SK-N-SH (cell line): Measurements from ENCODE around the gene MTNR1A. TPM values are rescaled to one million over a fixed set of nuclear protein-coding genes. Genes with fewer than 3 reads are reported as not detected.

Source experiments
- CTCF ChIA-PET: fragments of 300-600, 350-600 bp; formaldehyde crosslinking; extraction: SDS; loops from one replicate; lab custom pipeline; 2021; lab: Yijun Ruan, JAX
- POLR2A ChIA-PET: fragments of 350-600 bp; sonication (Branson Sonifier 250); formaldehyde crosslinking; extraction: SDS; loops from one replicate; lab custom pipeline; 2020; ENCODE audit warnings: antibody characterized with exemption, inconsistent platforms; lab: Yijun Ruan, JAX
- DNase-seq: peaks from one replicate; pipeline ENCODE4 v3.0.0; 2012
- H2AFZ ChIP-seq: fragments of 200-600 bp; sonication (generic); 2 replicates; pipeline ENCODE4 v1.8.1; 2016; ENCODE audit warnings: antibody characterized with exemption, mild to moderate bottlenecking, low read depth
- H3F3A ChIP-seq: fragments of 200-600 bp; sonication (generic); replicated peaks from 2 replicates; pipeline ENCODE3; 2016; ENCODE audit warnings: antibody characterized with exemption, mild to moderate bottlenecking; ENCODE audit not compliant: insufficient read depth
- H3K27ac ChIP-seq, 2 experiments: fragments of 200-500 bp in 1 of 2; fragments of 200-600 bp in 1 of 2; sonication (Bioruptor generic) in 1 of 2; sonication (generic), shearing (Covaris generic) in 1 of 2; 2 replicates each; pipeline versions ENCODE4 v1.5.1 to v1.6.1; 2014 to 2016; ENCODE audit warnings: low read depth in 2 of 2, inconsistent platforms in 1 of 2, low read length in 1 of 2, mild to moderate bottlenecking in 1 of 2, mixed read lengths in 1 of 2
- H3K27me3 ChIP-seq: fragments of 200-600 bp; sonication (generic), shearing (Covaris generic); 2 replicates; pipeline ENCODE4 v1.6.1; 2016; ENCODE audit warnings: mixed run types; ENCODE audit not compliant: insufficient read depth
- H3K36me3 ChIP-seq, 2 experiments: fragments of 200-500 bp in 1 of 2; fragments of 200-600 bp in 1 of 2; sonication (Bioruptor generic) in 1 of 2; sonication (generic) in 1 of 2; replicated peaks in 1 of 2; 2 replicates each; pipeline versions ENCODE3 to v1.5.1; 2014 to 2016; ENCODE audit warnings: low read length in 1 of 2, mild to moderate bottlenecking in 1 of 2; ENCODE audit not compliant: insufficient read depth in 2 of 2, control insufficient read depth in 1 of 2
- H3K4me1 ChIP-seq, 2 experiments: fragments of 200-500 bp in 1 of 2; fragments of 200-600 bp in 1 of 2; sonication (Bioruptor generic) in 1 of 2; sonication (generic), shearing (Covaris generic) in 1 of 2; 2 replicates each; pipeline versions ENCODE4 v1.5.1 to v1.6.1; 2014 to 2016; ENCODE audit warnings: low read depth in 1 of 2, low read length in 1 of 2, mixed run types in 1 of 2; ENCODE audit not compliant: insufficient read depth in 2 of 2, control insufficient read depth in 1 of 2
- H3K4me2 ChIP-seq: fragments of 200-600 bp; sonication (generic), shearing (Covaris generic); 2 replicates; pipeline ENCODE4 v1.6.1; 2017; ENCODE audit warnings: mixed run types
- H3K4me3 ChIP-seq, 2 experiments: fragments of 200-500 bp in 1 of 2; fragments of 200-600 bp in 1 of 2; sonication (Bioruptor generic) in 1 of 2; sonication (generic), shearing (Covaris generic) in 1 of 2; 2 replicates each; pipeline versions ENCODE4 v1.5.1 to v1.8.1; 2014 to 2016; ENCODE audit warnings: low read depth in 2 of 2, inconsistent platforms in 1 of 2, low read length in 1 of 2, mild to moderate bottlenecking in 1 of 2, mixed read lengths in 1 of 2, moderate library complexity in 1 of 2
- H3K79me2 ChIP-seq: fragments of 200-600 bp; sonication (generic); 2 replicates; pipeline ENCODE4 v1.8.1; 2017; ENCODE audit warnings: mild to moderate bottlenecking; ENCODE audit not compliant: insufficient read depth
- H3K9ac ChIP-seq: fragments of 200-600 bp; sonication (generic); 2 replicates; pipeline ENCODE4 v1.6.1; 2017; ENCODE audit warnings: mixed run types
- H3K9me2 ChIP-seq: fragments of 200-600 bp; sonication (generic); 2 replicates; pipeline ENCODE4 v1.6.1; 2017; ENCODE audit warnings: mixed run types
- H3K9me3 ChIP-seq: fragments of 200-600 bp; sonication (generic); 2 replicates; pipeline ENCODE4 v1.6.1; 2017; ENCODE audit warnings: mixed run types, mild to moderate bottlenecking, moderate library complexity
- H4K20me1 ChIP-seq: fragments of 200-600 bp; sonication (generic); 2 replicates; pipeline ENCODE4 v1.6.1; 2017; ENCODE audit warnings: mild to moderate bottlenecking, mixed run types; ENCODE audit not compliant: insufficient read depth
- CTCF ChIP-seq: fragments of 200-600 bp; sonication (generic); IDR thresholded peaks from 2 replicates; pipeline ENCODE4 v1.6.1; 2017; ENCODE audit warnings: antibody characterized with exemption, mild to moderate bottlenecking, moderate library complexity
- ELF1 ChIP-seq: IDR thresholded peaks from 2 replicates; pipeline ENCODE4 v1.4.0; 2012
- EZH2phosphoT487 ChIP-seq: fragments of 200-600 bp; sonication (generic); IDR thresholded peaks from 2 replicates; pipeline ENCODE4 v1.6.1; 2017; ENCODE audit warnings: low read depth, mixed run types, mild to moderate bottlenecking, antibody characterized with exemption, moderate library complexity, borderline replicate concordance
- FOXJ3 ChIP-seq: sonication (generic); formaldehyde crosslinking; IDR thresholded peaks from 2 replicates; pipeline ENCODE4 v1.5.1; 2020; ENCODE audit warnings: mild to moderate bottlenecking, missing genetic modification reagents
- FOXM1 ChIP-seq: IDR thresholded peaks from 2 replicates; pipeline ENCODE4 v1.4.0; 2012; ENCODE audit warnings: low read depth, mild to moderate bottlenecking
- JUND ChIP-seq: IDR thresholded peaks from 2 replicates; pipeline ENCODE4 v1.4.0; 2012
- MEF2A ChIP-seq: IDR thresholded peaks from 2 replicates; pipeline ENCODE4 v1.4.0; 2012; ENCODE audit warnings: low read depth, borderline replicate concordance
- NFIC ChIP-seq: IDR thresholded peaks from 2 replicates; pipeline ENCODE4 v1.4.0; 2012; ENCODE audit warnings: borderline replicate concordance
- NRF1 ChIP-seq: IDR thresholded peaks from 2 replicates; pipeline ENCODE4 v1.6.1; 2012; ENCODE audit warnings: low read depth, mild to moderate bottlenecking, low read length
- RCOR1 ChIP-seq: fragments of 150-350 bp; IDR thresholded peaks from 2 replicates; pipeline ENCODE4 v1.6.1; 2017; ENCODE audit warnings: antibody characterized with exemption, low read length
- REST ChIP-seq: IDR thresholded peaks from 2 replicates; pipeline ENCODE4 v1.6.1; 2012; ENCODE audit warnings: mild to moderate bottlenecking, low read depth, low read length, moderate library complexity
- RXRA ChIP-seq: IDR thresholded peaks from 2 replicates; pipeline ENCODE4 v1.4.0; 2012; ENCODE audit warnings: low read depth, mild to moderate bottlenecking, borderline replicate concordance
- SIN3A ChIP-seq: IDR thresholded peaks from 2 replicates; pipeline ENCODE4 v1.6.1; 2012; ENCODE audit warnings: low read depth, mild to moderate bottlenecking, low read length, moderate library complexity, borderline replicate concordance
- SMC3 ChIP-seq: IDR thresholded peaks from 2 replicates; pipeline ENCODE4 v1.6.1; 2012; ENCODE audit warnings: low read depth, low read length, improper control_type of control experiment
- TCF12 ChIP-seq: IDR thresholded peaks from 2 replicates; pipeline ENCODE4 v1.4.0; 2012
- TEAD4 ChIP-seq: IDR thresholded peaks from 2 replicates; pipeline ENCODE4 v1.4.0; 2012; ENCODE audit warnings: mild to moderate bottlenecking, borderline replicate concordance; ENCODE audit not compliant: insufficient read depth
- USF2 ChIP-seq: fragments of 150-350 bp; IDR thresholded peaks from 2 replicates; pipeline ENCODE4 v1.6.1; 2017; ENCODE audit warnings: antibody characterized with exemption, low read length, low read depth, borderline replicate concordance
- YY1 ChIP-seq: IDR thresholded peaks from 2 replicates; pipeline ENCODE4 v1.4.0; 2012; ENCODE audit warnings: low read depth, mild to moderate bottlenecking
- WGBS: methylation state at CpG from one replicate; pipeline ENCODE4 v1.1.6; 2017; ENCODE audit warnings: low lambda C conversion rate; 5-methylcytosine and 5-hydroxymethylcytosine counted together
- polyA plus RNA-seq, 3 experiments: library from polyadenylated mRNA; depleted of rRNA; stranded (reverse); fragments of >200 nt; gene quantifications; 2 replicates each; pipeline ENCODE4 v1.2.3, GENCODE V29; 2012
- TF ChIP-seq, protein P1 (sequence below): IDR thresholded peaks from 2 replicates; pipeline ENCODE4 v1.4.0; 2012; ENCODE audit warnings: low read depth, borderline replicate concordance
- TF ChIP-seq, protein P2 (sequence below): IDR thresholded peaks from 2 replicates; pipeline ENCODE4 v1.4.0; 2012; ENCODE audit warnings: low read depth

The MTNR1A gene
- polyA plus RNA-seq, 1 of the 3 experiments (the other 2 are of a cell fraction), result not detected

DNA sequence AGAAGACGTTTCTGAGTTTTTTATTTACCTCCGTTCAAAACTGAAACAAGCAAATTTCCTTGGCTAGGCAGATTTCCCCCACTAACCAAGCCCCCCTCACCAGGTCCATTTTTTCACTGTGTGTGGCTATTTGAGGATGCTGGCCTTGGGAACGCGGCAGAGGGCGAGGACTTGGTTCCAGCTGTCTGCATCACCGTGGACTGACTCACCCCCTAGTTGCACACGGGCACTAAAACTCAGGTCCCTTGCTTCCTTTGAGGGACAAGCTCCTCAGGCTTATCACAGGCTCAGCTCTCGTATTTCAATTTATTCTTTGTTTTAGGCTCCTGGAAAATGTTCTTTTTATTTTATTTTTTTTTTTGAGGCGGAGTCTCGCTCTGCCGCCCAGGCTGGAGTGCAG lies 8.4 kb upstream of the MTNR1A start:
- no peaks in the 10 kb centered on the region for H3K9me2 ChIP-seq
- DNase-seq, result no peak
- H3K4me2 ChIP-seq, result peak overlapping the region; percentile 41; the same call in 1 of the 2 replicates
- H4K20me1 ChIP-seq, result no peaks in the 10 kb centered on the region
- H3K27me3 ChIP-seq, result no peaks in the 10 kb centered on the region
- no peak overlapping the region for H2AFZ ChIP-seq
- WGBS, result 18% methylated on average over 11 of the region's 11 CpGs
- no peaks in the 10 kb centered on the region for H3K36me3 ChIP-seq
- H3K4me1 ChIP-seq, result no peaks in the 10 kb centered on the region
- ChIA-PET POLR2A (no interaction called here), CTCF (no interaction called here)
- H3K9me3 ChIP-seq, result no peaks in the 10 kb centered on the region
- H3K27ac ChIP-seq, result no peak overlapping the region
- H3K9ac ChIP-seq, result no peak overlapping the region
- no peaks in the 10 kb centered on the region for H3F3A ChIP-seq
- no peak overlapping the region for H3K4me3 ChIP-seq
- no peak for TF ChIP-seq USF2
- no peak for TF ChIP-seq RXRA
- TF ChIP-seq, protein P1, sequence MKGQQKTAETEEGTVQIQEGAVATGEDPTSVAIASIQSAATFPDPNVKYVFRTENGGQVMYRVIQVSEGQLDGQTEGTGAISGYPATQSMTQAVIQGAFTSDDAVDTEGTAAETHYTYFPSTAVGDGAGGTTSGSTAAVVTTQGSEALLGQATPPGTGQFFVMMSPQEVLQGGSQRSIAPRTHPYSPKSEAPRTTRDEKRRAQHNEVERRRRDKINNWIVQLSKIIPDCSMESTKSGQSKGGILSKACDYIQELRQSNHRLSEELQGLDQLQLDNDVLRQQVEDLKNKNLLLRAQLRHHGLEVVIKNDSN, result no peak
- TF ChIP-seq NFIC, result no peak
- no peak for TF ChIP-seq NRF1
- no peak for TF ChIP-seq YY1
- TF ChIP-seq JUND, result no peak
- no peak for TF ChIP-seq FOXM1
- no peak for TF ChIP-seq SMC3
- no peak for TF ChIP-seq CTCF
- no peak for TF ChIP-seq MEF2A
- TF ChIP-seq EZH2phosphoT487, result no peak
- no peak for TF ChIP-seq TEAD4
- TF ChIP-seq, protein P2, sequence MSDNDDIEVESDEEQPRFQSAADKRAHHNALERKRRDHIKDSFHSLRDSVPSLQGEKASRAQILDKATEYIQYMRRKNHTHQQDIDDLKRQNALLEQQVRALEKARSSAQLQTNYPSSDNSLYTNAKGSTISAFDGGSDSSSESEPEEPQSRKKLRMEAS, result no peak
- TF ChIP-seq RCOR1, result no peak
- no peak for TF ChIP-seq SIN3A
- TF ChIP-seq TCF12, result no peak
- no peak for TF ChIP-seq FOXJ3 (CRISPR knock-in tag)
- no peak for TF ChIP-seq ELF1
- no peak for TF ChIP-seq REST
- H3K79me2 ChIP-seq, result no peaks in the 10 kb centered on the region
